Stromal cell of bone marrow (primary cell): ENCODE results near the gene FNDC11.
"Not testable (repeated sequence)": the region's sequence is repeated elsewhere in the genome, so short reads cannot be mapped to it uniquely, and the experiment has no call there.

Experiments
- DNase-seq: peaks from one replicate; pipeline ENCODE4 v3.0.0-alpha.2; 2012; ENCODE audit warnings: low read depth

The FNDC11 gene

DNA sequence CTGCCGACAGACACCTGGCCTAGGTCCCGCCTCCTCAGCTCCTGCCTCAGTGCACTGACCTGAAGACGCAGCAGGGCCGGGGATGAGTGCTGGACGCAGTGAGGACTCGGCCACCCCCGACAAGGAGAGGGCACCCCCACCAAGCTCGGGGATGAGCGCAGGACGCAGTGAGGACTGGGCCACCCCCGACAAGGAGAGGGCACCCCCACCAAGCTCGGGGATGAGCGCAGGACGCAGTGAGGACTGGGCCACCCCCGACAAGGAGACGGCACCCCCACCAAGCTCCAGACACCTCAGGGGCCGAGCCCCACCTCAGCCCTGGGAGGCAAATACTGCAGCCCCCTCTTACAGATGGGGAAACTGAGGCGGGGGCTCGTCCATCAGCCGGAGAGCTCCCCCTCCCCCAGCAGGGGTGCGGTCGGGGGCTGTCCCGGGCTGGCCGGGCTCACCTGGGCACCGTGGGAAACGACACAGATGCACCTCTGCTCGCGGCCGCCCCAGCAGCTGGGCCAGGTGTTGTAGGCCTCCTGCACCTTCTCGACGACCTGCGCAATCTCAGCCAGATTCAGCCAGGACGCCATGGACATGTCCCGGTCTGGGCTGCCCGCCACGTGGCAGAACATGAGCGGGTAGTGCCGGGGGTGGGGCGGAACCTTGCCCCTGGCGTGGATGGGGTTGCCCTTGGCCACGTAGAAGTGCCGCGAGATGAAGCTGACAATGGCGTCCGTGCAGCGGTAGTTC, 12.6 kb downstream of the FNDC11 start:
- no peak for DNase-seq

DNA sequence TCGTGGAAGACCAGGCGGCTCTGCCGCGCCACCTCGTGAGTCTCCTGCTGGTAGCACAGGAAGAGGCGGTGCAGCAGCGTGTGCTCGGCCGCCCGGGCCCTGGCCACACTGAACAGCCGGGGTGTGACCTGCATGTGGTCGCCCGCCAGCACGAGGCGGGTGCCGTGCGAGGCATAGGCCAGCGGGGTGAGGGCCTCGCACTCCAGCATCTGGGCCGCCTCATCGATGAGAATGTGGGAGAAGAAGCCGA, 13.1 kb downstream of the FNDC11 start:
- DNase-seq = no peak

DNA sequence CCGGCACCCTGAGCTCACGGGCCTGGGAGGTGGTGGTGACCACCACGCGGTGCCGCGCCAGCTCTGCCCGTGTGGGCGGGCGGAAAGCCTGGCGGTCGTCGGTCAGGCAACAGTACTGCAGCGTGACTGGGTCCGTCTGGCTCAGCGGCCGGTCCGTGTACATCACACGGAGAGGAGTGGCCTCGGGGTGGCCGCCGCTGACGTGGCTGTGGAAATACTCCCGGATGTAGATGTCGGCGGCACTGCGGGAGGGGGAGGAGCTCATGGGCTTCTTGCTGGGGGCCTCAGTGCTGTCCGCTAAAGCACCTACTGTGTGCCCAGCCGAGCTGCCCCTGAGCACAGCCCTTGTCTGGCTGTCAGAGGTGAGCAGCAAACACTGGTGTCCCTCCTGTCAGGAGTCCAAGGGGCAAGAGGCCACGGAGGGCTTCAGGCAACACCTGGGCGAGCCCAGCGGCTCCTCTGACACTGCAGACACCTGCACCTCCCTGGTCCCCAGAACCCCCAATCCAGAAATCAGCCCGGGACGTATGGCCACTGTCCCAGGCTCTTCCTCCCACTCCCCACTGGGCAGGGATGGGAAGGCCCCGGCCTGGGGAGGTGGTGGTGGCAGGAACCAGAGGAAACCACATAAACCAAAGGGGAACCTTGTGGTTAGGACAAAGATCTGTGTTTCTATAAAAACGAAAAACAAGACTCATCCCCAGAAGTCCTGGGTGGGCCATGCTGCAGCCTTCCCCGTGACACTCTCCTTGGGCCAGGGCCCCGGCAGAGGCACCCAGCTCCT, 13.6 kb downstream of the FNDC11 start:
- DNase-seq = no peak

DNA sequence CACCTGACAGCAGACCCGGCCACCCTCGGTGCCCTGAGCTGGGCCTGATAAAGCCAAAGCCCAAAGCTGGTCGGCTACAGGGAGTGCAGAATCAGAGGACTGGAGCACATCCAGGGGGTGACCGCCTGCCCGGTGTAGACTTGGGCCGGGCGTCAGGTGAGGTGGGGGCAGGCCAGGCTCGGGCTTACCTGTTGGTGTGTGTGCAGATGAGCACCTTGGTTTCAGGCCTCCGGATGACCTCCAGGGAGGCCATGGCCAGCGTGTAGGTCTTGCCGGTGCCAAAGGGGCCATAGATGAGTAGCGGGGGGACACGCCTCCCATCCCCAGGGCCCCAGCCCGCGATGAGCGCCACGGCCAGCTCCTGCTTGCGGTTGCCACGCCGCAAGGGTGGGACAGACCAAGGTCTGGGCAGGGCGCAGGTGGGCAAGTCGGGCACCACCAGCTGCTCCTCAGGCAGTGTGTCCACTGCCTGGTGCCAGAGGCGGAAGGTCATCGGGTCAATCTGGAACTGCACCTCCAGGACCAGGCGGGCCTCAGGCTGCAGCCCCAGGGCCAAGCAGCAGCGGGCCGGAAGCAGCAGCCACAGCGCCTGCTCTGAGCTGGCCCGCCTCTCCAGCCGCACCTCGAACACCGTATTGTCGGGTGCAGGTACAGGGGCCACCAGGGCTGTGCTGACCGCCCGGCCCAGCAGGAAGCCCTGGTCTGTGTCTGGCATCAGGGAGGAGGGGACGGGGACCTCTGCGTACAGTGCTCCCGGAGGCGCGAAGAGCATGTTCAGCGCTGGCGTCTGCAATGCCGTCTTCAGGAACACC, 14.4 kb downstream of the FNDC11 start:
- no peak for DNase-seq

DNA sequence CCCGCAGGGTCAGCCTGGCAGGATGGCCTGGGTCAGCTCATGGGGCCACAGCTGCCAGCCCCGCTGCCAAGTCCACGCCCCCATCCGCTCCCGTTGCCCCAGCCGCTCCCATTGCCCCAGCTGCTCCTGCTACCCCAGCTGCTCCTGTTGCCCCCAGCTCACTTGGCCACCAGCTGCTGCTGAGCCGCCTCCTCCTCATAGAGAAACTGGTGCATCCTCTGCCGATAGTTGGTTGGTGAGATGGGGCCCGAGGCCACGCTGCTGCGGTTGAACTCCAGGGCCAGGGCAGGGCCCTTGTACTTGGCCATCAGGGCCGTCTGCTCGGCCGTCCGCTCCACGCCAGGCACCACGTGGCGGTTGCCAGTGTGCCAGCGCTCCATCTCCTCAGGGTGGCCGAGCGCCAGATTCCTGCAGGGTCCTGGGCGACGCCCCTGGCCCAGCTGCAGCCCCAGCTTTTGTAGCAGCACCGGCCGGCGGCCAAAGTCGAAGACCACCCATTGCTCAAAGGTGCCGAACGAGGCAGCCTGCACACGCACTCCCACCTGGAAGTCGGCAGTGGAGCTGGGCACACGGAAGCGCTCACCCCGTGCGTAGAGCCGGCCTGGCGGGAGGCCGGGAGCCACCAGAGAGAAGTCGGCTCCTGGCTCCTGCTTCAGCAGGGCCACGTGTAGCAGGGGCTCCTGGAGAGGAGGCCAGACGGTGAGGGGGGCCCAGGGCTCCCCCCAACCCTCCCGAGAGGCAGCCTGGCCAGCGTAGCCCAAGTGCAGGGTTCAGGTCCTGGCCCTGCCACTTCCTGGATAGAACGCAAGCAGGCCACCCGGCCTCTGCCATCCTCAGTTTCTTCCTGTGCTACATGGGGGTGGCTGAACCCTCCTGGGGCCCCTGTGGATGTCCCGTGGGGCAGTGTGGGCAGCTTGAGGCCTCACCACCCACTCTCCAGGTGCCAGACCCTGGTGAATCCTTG, 15.3 kb downstream of the FNDC11 start:
- DNase-seq = no peak

DNA sequence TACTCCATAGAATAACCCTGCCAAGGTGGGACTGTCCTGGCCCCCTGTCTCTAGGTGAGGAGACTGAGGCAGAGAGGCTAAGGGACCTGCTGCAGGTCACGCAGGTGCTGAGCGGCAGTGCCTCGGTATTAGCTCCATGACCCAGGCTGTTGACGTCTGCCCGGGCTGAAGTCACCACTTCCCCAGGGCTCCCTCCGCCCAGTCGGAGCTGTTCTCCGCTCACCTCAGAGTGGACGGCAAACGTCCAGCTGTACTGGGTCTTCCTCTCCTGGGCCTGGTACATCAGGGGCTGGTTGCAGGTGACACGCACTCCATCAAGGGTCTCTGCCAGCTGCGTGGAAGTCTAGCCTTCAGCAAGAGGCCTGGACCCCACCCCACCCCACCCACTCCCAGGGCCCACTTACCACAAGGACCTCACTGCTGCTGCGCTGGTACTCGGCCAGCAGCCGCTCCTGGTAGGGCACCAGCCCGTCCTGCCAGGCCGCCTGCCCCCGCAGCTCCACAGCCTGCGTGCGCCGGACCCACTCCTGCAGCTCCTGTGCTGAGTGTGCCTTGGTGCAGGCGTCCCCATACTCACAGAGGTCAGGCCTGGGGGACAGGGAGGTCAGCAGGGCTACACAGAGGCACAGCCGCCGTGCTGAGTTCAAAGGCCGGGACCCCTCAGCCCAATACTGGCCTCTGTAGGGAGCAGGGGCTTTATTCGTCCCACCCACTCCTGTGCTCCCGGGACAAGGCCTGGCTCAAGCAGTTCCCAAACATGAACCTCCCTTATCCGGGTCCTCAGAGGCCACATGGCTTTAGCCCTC, 16.5 kb downstream of the FNDC11 start:
- no peak for DNase-seq

DNA sequence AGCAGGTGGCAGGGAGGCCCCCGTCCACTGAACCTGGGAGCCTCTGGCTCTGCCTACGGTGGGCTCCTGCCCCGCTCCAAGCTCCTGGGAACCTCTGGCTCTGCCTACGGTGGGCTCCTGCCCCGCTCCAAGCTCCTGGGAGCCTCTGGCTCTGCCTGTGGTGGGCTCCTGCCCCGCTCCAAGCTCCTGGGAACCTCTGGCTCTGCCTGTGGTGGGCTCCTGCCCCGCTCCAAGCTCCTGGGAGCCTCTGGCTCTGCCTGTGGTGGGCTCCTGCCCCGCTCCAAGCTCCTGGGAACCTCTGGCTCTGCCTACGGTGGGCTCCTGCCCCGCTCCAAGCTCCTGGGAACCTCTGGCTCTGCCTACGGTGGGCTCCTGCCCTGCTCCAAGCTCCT, 17.1 kb downstream of the FNDC11 start:
- not testable (repeated sequence) for DNase-seq

DNA sequence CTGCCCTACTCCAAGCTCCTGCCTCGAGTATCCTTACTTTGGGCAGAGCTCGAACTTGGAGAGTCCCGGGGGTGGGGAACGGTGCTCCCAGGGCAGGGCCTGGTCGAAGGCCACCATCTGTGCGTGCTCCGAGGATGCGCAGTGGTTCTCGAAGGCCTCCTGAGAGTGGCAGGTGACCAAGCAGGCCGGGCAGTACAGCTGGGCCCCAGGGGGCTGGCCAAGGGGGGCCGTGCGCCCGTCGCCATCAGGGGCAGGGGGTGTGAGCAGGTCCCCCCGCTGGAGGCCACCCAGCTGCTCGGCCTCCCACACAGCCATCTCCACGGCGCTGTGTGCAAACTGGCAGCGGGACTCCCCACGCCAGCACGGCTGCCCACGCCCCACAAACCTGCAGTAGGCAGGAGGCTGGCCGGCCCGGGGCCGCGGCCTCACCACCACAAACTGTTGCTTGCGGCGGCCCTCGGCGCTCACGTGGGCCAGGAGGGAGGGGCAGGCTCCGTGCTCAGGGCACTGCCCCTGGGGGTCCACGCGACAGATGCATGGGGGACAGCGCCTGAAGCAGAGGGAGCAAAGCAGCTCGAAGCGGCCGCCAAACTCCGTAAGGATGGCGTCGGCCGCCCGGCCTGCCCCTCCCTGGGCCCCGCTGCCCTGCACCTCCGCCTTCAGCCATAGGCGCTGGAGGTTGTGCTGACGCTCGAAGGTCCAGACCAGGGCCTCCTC, 18.3 kb downstream of the FNDC11 start:
- DNase-seq = no peak

DNA sequence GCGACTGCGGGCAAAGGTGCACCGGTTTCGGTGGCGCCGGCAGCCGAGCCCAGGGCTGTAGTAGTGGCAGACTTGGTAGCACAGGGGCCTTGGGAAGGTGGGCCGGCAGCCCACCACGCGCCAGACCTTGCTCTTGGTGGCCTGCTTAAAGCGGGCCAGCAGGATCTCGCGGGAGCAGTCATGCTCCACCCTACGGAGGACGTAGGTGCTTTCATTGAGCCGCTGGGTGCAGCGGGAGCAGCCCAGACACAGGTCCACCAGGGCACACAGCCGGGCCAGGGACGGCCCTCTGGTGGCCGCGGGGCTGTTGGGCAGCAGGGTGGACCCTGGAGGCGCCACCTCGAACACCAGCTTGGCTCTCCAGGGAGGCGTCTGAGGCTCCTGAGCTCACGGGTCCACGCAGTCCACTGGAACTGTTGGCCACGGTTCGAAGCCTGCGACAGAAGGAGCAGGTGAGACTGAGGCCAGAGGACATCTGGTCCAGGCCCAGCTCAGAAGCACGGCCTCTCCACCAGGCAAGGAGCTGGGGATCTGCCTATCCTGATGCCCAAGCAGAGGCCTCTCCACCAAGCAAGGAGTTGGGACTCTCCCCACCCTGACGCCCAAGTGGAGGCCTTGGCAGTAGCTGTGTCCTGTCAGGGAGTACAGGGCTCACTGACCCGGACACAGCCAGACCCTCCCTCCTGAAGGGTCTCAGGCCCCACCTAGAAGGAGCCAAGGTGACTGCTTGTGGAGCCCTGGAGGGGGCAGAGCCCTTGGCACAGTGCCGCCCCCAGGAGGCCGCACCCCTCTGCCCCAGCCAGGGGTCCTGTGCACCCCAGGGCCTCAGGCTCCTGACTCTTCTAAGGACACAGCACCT, 19.1 kb downstream of the FNDC11 start:
- no peak for DNase-seq

DNA sequence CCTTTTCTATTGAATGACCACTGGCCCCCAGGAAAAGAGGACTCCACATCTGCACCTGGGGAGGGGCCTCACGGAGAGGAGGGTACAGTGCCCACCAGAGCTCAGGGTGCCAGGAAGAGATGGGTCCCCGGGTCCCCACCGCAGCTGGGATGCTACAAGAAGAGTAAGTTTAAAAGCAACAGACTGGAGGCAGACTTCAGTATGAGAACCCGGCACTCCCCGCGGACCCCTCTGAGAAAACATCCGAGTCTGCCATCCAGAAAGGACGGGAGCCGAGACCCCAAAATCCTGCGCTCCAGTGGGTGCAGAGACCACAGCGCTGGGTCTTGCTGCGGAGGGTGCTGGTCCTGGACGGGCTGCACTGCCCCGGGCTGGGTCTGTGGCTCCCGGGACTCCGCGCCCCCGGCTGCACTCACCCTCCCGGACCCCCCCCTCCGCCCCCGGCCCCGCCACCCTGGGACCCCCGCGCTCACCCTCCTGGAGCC, 19.7 kb downstream of the FNDC11 start:
- DNase-seq = no peak

DNA sequence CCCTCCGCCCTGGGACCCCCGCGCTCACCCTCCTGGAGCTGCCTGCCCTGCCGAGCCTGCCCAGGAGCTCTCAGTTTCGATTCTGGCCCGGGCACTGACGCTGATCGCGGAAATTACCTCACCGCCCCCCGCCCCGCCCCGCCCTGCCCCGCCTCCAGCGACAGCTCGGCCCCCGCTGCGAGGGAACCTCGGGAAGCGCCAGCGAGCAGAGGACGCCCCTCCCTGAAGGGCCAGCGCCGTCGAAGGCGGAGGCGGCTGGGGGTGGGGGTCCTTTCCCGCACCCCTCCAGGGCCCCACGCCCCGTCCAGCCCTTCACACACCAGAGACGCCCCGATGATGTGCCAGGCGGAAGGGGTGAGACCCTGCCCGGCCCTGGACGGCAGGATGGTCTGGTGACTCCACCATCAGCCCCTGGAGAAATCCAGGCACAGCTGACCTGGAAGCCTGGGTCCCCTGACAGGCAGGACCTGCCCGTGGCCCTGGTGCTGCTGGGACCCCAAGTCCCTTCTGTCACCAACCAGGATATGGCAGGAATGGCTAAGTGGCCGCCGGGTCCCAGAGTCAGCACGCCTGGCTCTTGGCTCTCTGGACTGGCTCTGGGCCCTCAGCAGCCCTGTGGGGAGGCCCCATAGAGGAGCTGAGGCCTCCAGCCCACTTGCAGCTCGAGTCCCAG, 20.3 kb downstream of the FNDC11 start, which contains the start of gene HELZ2:
Gene HELZ2 (minus strand): TSS at position 84 of the 673 bp plus-strand sequence. CDS start 1,854 bp downstream, outside the sequence.
- peak; percentile 54 for DNase-seq

DNA sequence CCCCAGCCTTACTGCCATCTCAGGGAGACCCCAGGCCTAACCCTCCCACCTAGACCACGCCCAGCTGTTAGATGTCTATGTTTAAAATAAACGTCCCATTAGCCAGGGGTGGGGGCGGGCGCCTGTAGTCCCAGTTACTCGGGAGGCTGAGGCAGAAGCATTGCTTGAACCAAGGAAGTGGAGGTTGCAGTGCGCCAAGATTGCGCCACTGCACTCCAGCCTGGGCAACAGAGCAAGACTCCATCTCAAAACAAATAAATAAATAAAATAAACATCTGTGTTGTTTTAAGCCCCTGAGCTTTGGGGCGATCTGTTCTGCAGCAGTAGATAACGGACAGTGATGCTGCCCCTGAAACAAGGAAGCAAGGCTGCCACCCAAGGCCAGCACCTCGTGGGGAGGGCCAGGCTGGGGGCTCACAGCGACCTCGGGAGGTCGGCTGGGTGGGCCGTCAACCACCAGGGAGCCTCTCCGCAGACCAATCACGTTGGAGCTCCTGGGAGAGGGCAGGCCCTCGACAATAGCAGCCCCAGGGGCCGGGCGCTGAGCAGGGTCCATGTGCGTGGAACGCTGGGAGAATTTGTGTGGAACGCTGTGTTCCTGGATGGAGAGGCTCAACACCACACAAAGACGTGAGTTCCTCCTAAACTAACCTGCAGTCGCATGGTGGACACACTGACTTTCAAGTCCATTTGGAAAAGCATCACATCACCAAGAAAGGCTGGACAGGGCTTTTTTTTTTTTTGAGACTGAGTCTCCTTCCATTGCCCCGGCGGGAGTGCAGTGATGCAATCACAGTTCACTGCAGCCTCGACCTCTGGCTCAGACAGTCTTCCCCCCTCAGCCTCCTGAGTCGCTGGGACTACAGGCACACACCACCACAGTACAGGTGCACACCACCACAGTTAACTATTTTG, 21.1 kb downstream of the FNDC11 start:
- peak; percentile 49 for DNase-seq

DNA sequence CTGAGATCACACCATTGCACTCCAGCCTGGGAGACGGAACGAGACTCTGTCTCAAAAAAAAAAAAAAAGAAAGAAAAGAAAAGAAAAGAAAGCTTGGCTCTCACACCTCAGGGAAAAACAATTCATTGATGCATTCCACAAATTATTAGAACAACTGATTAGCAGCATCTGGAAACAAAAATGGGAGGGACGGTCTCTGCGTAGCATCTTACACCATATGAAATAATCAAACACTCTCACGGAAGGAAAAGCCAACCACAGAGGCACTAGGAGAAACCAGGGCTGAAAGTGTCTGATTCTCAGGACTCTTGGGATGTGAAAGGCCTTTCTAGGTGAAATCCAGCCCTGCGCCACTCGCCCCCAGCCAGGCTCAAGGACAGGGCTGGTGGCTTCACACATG, 22.4 kb downstream of the FNDC11 start:
- DNase-seq = no peak

DNA sequence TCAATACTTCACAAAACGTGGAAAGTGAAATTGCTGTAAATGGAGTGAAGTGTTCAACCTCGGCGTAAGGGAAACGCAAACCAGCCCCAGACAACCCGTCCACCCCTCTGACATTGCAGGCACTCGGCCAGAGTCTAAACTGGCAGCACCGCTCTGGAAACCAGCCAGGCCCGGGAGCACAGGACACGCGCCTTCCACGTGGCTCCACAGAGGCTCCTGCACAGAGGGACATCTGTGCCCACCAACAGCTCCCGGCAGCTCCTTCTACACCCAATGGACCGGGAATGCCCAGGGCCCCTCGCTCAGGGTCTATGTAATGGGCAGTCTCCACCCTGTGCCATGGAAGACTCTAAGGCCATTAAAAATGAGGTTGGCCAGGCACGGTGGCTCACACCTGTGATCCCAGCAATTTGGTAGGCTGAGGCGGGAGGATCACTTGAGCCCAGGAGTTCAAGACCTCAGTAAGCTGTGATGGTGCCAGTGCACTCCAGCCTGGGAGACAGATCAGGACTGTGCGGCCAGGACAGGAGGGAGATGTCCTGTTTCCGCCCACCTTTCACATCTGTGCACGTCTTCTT, 23.4 kb downstream of the FNDC11 start:
- no peak for DNase-seq

DNA sequence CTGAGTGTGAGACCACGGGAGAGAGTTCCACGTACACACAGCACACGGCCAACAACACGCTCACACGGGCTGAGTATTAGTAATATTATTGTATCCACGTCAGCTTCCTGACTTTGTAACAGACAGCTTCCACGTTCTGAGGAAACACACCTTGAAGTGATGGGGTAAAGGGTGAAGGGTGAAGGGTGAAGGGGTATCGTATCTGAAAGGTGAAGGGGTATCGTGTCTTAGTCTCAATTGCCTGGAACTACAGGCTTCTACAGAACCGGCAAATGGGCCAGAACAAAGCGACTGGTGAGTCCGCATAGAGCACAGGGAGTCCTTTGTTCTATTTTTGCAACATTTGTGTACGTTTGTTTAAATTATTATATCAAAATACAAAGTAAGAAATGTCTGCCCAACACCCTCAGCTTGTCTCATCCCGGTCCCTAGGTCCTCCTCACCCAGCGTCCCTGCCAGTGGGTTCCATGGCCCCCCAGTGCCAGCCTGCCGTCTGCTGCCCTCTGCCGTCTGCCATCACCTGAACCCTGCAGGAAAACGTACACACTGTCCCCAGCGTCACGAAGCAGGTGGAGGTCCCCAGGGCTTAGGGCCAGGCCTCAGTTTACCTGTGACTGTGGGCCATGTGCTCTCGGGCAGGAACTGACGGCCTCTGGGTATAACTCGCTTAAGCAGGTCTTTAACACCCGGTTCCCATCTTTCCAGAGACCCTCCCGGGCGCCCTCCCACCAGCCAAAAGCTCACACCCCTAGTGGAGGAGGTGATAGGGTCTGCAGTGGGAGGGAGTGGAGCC, 24.5 kb downstream of the FNDC11 start:
- no peak for DNase-seq

DNA sequence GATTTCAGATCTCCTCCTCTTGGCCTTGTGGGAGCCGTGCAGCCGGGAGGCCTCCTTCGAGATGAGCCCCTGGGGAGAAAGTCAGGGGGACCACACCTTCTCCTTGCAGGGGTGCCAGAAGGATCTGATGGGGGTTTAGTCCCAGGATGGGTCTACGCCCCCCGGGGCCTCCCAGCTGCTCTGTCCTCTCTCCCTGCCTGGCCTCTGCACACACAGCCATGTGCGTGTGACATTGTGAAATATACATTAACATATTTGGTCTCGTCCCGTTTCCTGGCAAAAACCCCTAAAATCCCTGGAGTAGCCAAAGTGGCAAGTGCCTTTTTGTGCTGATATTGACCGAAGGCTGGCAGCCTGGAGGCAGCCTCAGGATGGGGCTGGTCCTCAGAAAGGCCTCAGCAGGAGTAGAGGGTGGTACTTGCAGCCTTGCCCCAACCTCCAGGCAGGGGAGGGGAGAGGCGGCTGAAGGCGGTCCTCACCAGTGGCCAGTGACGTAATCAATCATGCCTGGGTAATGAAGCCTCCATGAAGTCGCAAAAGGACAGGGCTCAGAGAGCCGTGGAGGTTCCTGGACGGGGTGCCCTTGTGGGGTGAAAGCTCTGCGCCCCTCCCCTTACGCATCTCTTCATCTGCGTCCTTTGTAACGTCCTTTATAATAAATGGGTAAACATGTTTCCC, 25.2 kb downstream of the FNDC11 start:
- no peak for DNase-seq
